ENCODE results near the gene PDSS2. TPM values are rescaled to one million over a fixed set of nuclear protein-coding genes. Genes with fewer than 3 reads are reported as not detected.

The PDSS2 gene
- total and polyA plus RNA-seq, 4 donors, result 6.6 to 19.8 (median 15.6) TPM

GRCh38 chr6:107401573-107401972 is 57.8 kb downstream of the PDSS2 start:
- TF ChIP-seq, protein P1, sequence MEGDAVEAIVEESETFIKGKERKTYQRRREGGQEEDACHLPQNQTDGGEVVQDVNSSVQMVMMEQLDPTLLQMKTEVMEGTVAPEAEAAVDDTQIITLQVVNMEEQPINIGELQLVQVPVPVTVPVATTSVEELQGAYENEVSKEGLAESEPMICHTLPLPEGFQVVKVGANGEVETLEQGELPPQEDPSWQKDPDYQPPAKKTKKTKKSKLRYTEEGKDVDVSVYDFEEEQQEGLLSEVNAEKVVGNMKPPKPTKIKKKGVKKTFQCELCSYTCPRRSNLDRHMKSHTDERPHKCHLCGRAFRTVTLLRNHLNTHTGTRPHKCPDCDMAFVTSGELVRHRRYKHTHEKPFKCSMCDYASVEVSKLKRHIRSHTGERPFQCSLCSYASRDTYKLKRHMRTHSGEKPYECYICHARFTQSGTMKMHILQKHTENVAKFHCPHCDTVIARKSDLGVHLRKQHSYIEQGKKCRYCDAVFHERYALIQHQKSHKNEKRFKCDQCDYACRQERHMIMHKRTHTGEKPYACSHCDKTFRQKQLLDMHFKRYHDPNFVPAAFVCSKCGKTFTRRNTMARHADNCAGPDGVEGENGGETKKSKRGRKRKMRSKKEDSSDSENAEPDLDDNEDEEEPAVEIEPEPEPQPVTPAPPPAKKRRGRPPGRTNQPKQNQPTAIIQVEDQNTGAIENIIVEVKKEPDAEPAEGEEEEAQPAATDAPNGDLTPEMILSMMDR (IDR thresholded peaks at IDR 0.05; ENCODE audit: control extremely low read depth, extremely low read depth), result no peak
- WGBS, 2 donors, result 97 to 100% methylated on average over 1 of the region's 1 CpG
- H3K4me1 ChIP-seq (ENCODE audit: control insufficient read depth in 5 of 5, insufficient read depth in 5 of 5, low read length in 5 of 5), result peaks cover 0 to under 1% (median 0%) of the 10 kb centered on the region in 5 donors
- ATAC-seq (ENCODE audit: insufficient read depth, low FRiP score), result no peak
- H3K27ac ChIP-seq (ENCODE audit: low read depth in 1 of 2, low read length in 1 of 2), result no peak overlapping the region
- H3K27me3 ChIP-seq (ENCODE audit: control insufficient read depth in 3 of 3, insufficient read depth in 3 of 3, low read length in 2 of 3), result no peaks in the 10 kb centered on the region
- H3K4me3 ChIP-seq, result no peak overlapping the region
- no peak overlapping the region for H3K9ac ChIP-seq (ENCODE audit: insufficient read depth in 1 of 2, low read length in 2 of 2)
- DNase-seq, result no peak
- peaks cover 0 to 6% (median 3%) of the 10 kb centered on the region in 4 donors for H3K36me3 ChIP-seq (ENCODE audit: control insufficient read depth in 4 of 4, insufficient read depth in 4 of 4, low read length in 4 of 4)
- H3K9me3 ChIP-seq (ENCODE audit: control insufficient read depth in 4 of 4, insufficient read depth in 3 of 4, low read length in 3 of 4), result peaks cover 0 to 23% (median 7%) of the 10 kb centered on the region in 4 donors

DNA sequence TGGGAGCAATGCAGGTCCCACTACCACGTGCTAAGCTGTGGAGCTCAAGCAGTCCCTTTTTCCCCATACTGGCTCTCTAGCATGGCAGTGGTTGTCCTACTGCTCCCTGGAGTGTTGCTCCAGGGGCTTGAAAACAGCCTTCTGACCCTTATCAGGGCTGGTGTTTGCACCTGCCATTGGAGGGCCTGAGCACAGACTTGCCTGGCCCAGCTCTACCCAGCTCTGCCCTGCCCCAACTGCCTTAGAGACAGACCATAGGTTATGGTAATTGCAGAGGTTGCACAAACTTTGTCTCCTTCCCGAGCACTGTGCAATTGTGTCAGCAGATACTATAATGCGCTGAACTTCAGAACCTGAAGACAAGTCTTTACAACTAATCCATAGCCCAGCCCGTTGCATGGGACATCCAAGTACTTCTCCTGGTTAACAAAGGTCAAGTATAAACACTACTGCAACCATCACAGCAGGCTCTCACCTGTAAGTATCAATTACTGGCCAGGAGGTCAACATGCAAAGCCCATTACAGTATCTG is 58.7 kb downstream of the PDSS2 start:
- Histone ChIP-seq H3K27me3 (ENCODE audit: control insufficient read depth in 3 of 3, insufficient read depth in 3 of 3, low read length in 2 of 3) (no peaks in the 10 kb centered on the region), H3K27ac (ENCODE audit: low read depth in 1 of 2, low read length in 1 of 2) (no peak overlapping the region), H3K9ac (ENCODE audit: insufficient read depth in 1 of 2, low read length in 2 of 2) (no peak overlapping the region), H3K4me3 (no peak overlapping the region), H3K36me3 (ENCODE audit: control insufficient read depth in 4 of 4, insufficient read depth in 4 of 4, low read length in 4 of 4) (peaks cover 0 to 6% (median 3%) of the 10 kb centered on the region in 4 donors), H3K4me1 (ENCODE audit: control insufficient read depth in 5 of 5, insufficient read depth in 5 of 5, low read length in 5 of 5) (no peaks in the 10 kb centered on the region), H3K9me3 (ENCODE audit: control insufficient read depth in 4 of 4, insufficient read depth in 3 of 4, low read length in 3 of 4) (peaks cover 0 to 23% (median 7%) of the 10 kb centered on the region in 4 donors)
- TF ChIP-seq, protein P1 (IDR thresholded peaks at IDR 0.05; ENCODE audit: control extremely low read depth, extremely low read depth), result no peak
- 95 to 96% methylated on average over 4 of the region's 4 CpGs for WGBS, 2 donors
- DNase-seq (no peak), ATAC-seq (ENCODE audit: insufficient read depth, low FRiP score) (no peak)

DNA sequence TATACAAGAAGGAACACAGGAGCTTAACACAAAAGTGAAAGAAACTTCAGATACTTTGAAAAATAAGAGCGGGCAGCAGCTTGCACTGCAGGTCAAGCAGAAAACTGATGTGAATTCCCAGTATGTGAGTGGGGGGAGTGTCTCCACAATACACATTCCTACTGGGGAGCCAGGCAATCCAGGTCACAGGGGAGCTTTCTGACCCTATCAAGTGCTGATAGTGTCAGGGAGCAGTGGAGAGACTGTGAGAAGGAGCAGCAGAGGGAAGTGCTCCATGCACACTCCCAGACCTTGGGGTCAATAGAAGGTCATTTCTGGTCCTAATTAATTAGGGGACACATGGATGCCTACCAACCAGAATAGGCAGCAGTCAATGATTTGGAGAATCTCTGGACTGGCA is 59.4 kb downstream of the PDSS2 start:
- Histone ChIP-seq H3K27me3 (ENCODE audit: control insufficient read depth in 3 of 3, insufficient read depth in 3 of 3, low read length in 2 of 3) (no peaks in the 10 kb centered on the region), H3K9me3 (ENCODE audit: control insufficient read depth in 4 of 4, insufficient read depth in 3 of 4, low read length in 3 of 4) (peaks cover 0 to 23% (median 7%) of the 10 kb centered on the region in 4 donors), H3K4me1 (ENCODE audit: control insufficient read depth in 5 of 5, insufficient read depth in 5 of 5, low read length in 5 of 5) (no peaks in the 10 kb centered on the region), H3K27ac (ENCODE audit: low read depth in 1 of 2, low read length in 1 of 2) (no peak overlapping the region), H3K9ac (ENCODE audit: insufficient read depth in 1 of 2, low read length in 2 of 2) (no peak overlapping the region), H3K4me3 (no peak overlapping the region), H3K36me3 (ENCODE audit: control insufficient read depth in 4 of 4, insufficient read depth in 4 of 4, low read length in 4 of 4) (peaks cover 0 to 6% (median 3%) of the 10 kb centered on the region in 4 donors)
- DNase-seq, result no peak
- WGBS, 2 donors, result 88 to 89% methylated on average over 1 of the region's 1 CpG
- ATAC-seq (ENCODE audit: insufficient read depth, low FRiP score), result no peak
- TF ChIP-seq, protein P1 (IDR thresholded peaks at IDR 0.05; ENCODE audit: control extremely low read depth, extremely low read depth), result no peak

GRCh38 chr6:107398001-107398400 is 61.4 kb downstream of the PDSS2 start:
- Histone ChIP-seq H3K4me1 (ENCODE audit: control insufficient read depth in 5 of 5, insufficient read depth in 5 of 5, low read length in 5 of 5) (no peaks in the 10 kb centered on the region), H3K36me3 (ENCODE audit: control insufficient read depth in 4 of 4, insufficient read depth in 4 of 4, low read length in 4 of 4) (peaks cover 0 to 6% (median 2%) of the 10 kb centered on the region in 4 donors), H3K9me3 (ENCODE audit: control insufficient read depth in 4 of 4, insufficient read depth in 3 of 4, low read length in 3 of 4) (peaks cover 0 to 19% (median 4%) of the 10 kb centered on the region in 4 donors), H3K27ac (ENCODE audit: low read depth in 1 of 2, low read length in 1 of 2) (no peak overlapping the region), H3K4me3 (no peak overlapping the region), H3K9ac (ENCODE audit: insufficient read depth in 1 of 2, low read length in 2 of 2) (no peak overlapping the region), H3K27me3 (ENCODE audit: control insufficient read depth in 3 of 3, insufficient read depth in 3 of 3, low read length in 2 of 3) (no peaks in the 10 kb centered on the region)
- DNase-seq (no peak), ATAC-seq (ENCODE audit: insufficient read depth, low FRiP score) (no peak)
- TF ChIP-seq, protein P1 (IDR thresholded peaks at IDR 0.05; ENCODE audit: control extremely low read depth, extremely low read depth), result no peak

Data from lung (tissue), 12 donors.